GM12865 (cell line): ENCODE results near the gene GAK.

Experiments
- DNase-seq: peaks from one replicate; pipeline ENCODE4 v3.0.0; 2010; ENCODE audit warnings: low read depth
- H3K4me3 ChIP-seq: 2 replicates; pipeline ENCODE4 v1.5.1; 2011; ENCODE audit warnings: mild to moderate bottlenecking, low read depth, low read length, control low read depth
- CTCF ChIP-seq: IDR thresholded peaks from 2 replicates; pipeline ENCODE4 v1.5.1; 2011; ENCODE audit warnings: low read length, control low read depth, low read depth, inconsistent platforms; ENCODE audit not compliant: insufficient read depth; ENCODE audit errors: missing control alignments

The GAK gene

GRCh38 chr4:971666-972500 is 39.8 kb upstream of the GAK start:
- no peak for DNase-seq
- no peak overlapping the region for H3K4me3 ChIP-seq
- TF ChIP-seq CTCF = no peak

- TF ChIP-seq CTCF = no peak
- no peak overlapping the region for H3K4me3 ChIP-seq
- no peak for DNase-seq
Observed at GRCh38 chr4:970854-971520, 38.9 kb upstream of the GAK start.

GRCh38 chr4:970046-970745 is 38.1 kb upstream of the GAK start:
- DNase-seq = no peak
- TF ChIP-seq CTCF = no peak
- H3K4me3 ChIP-seq = no peak overlapping the region

- TF ChIP-seq CTCF = no peak
- H3K4me3 ChIP-seq = no peak overlapping the region
- no peak for DNase-seq
Observed at GRCh38 chr4:968621-969394, 36.7 kb upstream of the GAK start.

- H3K4me3 ChIP-seq = no peak overlapping the region
- no peak for TF ChIP-seq CTCF
- no peak for DNase-seq
Observed at GRCh38 chr4:968221-968620, 36.1 kb upstream of the GAK start.
